PC-9 (cell line): ENCODE measurements around the gene B3GAT3. TPM values are rescaled to one million over a fixed set of nuclear protein-coding genes. Genes with fewer than 3 reads are reported as not detected.
"Not testable (repeated sequence)": the region's sequence is repeated elsewhere in the genome, so short reads cannot be mapped to it uniquely, and the experiment has no call there.

Experiments used
- BruUV-seq: library from RNA; stranded (reverse); fragments of 400-500 nt; replicated peaks from 2 replicates; lab custom pipeline; 2021; lab: Mats Ljungman, UMichigan
- CTCF ChIA-PET: fragments of 300-600 bp; sonication (Branson Sonifier 250); formaldehyde crosslinking; loops from one replicate; lab custom pipeline; 2022; ENCODE audit warnings: antibody characterized with exemption; lab: Charles Lee
- POLR2A ChIA-PET: fragments of 300-600 bp; sonication (Branson Sonifier 250); formaldehyde crosslinking; loops from one replicate; lab custom pipeline; 2022; ENCODE audit warnings: antibody characterized with exemption; ENCODE audit not compliant: unreplicated experiment; lab: Charles Lee
- DNase-seq, 2 experiments: peaks; one replicate each; pipeline versions ENCODE4 v3.0.0 to v3.0.0-alpha.2; 2015 to 2022; ENCODE audit warnings: mixed read lengths in 1 of 2
- H2AFZ ChIP-seq: fragments of 200-600 bp; sonication (generic); 2 replicates; pipeline ENCODE4 v1.8.1; 2017; ENCODE audit warnings: antibody characterized with exemption
- H3F3A ChIP-seq: fragments of 200-600 bp; sonication (generic); 2 replicates; pipeline ENCODE4 v1.8.1; 2017; ENCODE audit warnings: antibody characterized with exemption, mild to moderate bottlenecking, low read depth; ENCODE audit not compliant: insufficient read depth
- H3K27ac ChIP-seq: fragments of 200-600 bp; sonication (generic); 2 replicates; pipeline ENCODE4 v1.6.1; 2016; ENCODE audit warnings: mixed run types
- H3K27me3 ChIP-seq: fragments of 200-600 bp; sonication (generic); 2 replicates; pipeline ENCODE4 v1.6.1; 2016; ENCODE audit warnings: low read depth, mixed run types; ENCODE audit not compliant: insufficient read depth
- H3K36me3 ChIP-seq: fragments of 200-600 bp; sonication (generic); 2 replicates; pipeline ENCODE4 v1.6.1; 2016; ENCODE audit warnings: low read depth, mixed run types
- H3K4me1 ChIP-seq: fragments of 200-600 bp; sonication (generic); replicated peaks from 2 replicates; pipeline ENCODE4 v1.6.1; 2016; ENCODE audit warnings: mixed run types; ENCODE audit not compliant: insufficient read depth
- H3K4me2 ChIP-seq: fragments of 200-600 bp; sonication (generic); 2 replicates; pipeline ENCODE4 v1.6.1; 2017; ENCODE audit warnings: mixed run types
- H3K4me3 ChIP-seq: fragments of 200-600 bp; sonication (generic); 2 replicates; pipeline ENCODE4 v1.6.1; 2016; ENCODE audit warnings: mixed run types
- H3K79me2 ChIP-seq: fragments of 200-600 bp; sonication (generic); 2 replicates; pipeline ENCODE4 v1.6.1; 2017; ENCODE audit warnings: low read depth, mixed run types
- H3K9me2 ChIP-seq: fragments of 200-600 bp; sonication (generic); 2 replicates; pipeline ENCODE4 v1.8.1; 2017; ENCODE audit warnings: mild to moderate bottlenecking; ENCODE audit not compliant: insufficient read depth
- H3K9me3 ChIP-seq: fragments of 200-600 bp; sonication (generic); 2 replicates; pipeline ENCODE4 v1.8.1; 2016; ENCODE audit warnings: low read depth; ENCODE audit not compliant: insufficient read depth
- H4K20me1 ChIP-seq: fragments of 200-600 bp; sonication (generic); 2 replicates; pipeline ENCODE4 v1.8.1; 2017; ENCODE audit not compliant: insufficient read depth
- CTCF ChIP-seq: fragments of 200-600 bp; sonication (generic); conservative IDR thresholded peaks from 2 replicates; pipeline ENCODE4 v1.6.1; 2017; ENCODE audit warnings: mixed run types, antibody characterized with exemption, mild to moderate bottlenecking, moderate library complexity
- EZH2 ChIP-seq: fragments of 200-600 bp; sonication (generic); IDR thresholded peaks from 2 replicates; pipeline ENCODE4 v1.8.0; 2017; ENCODE audit warnings: antibody characterized with exemption, low read depth
- intact Hi-C: fragments of 100-400 bp; cut with micrococcal nuclease; formaldehyde crosslinking; loops from one replicate; pipeline ENCODE4 v1.10.0; 2022; ENCODE audit not compliant: unreplicated experiment
- total RNA-seq: library from RNA; stranded (reverse); gene quantifications from 2 replicates; pipeline ENCODE4 v1.2.3, GENCODE V29; 2021

The B3GAT3 gene
- total RNA-seq, 1 experiment from 2014 or later = 38.9 TPM

- BruUV-seq, H3K9me3 ChIP-seq, H2AFZ ChIP-seq, POLR2A ChIA-PET, H3K9me2 ChIP-seq, DNase-seq, H3K27me3 ChIP-seq, H3K4me3 ChIP-seq: not testable (repeated sequence)
- Histone ChIP-seq H3K36me3 (peaks cover 67% of the 10 kb centered on the region), H3K4me2 (peak overlapping the region; percentile 93; the same call in 1 of the 2 replicates), H3K4me1 (peaks cover 47% of the 10 kb centered on the region), H3F3A (peaks cover 81% of the 10 kb centered on the region), H3K79me2 (peaks cover 93% of the 10 kb centered on the region), H3K27ac (0 out of 2 replicates have a peak overlapping the region, but pooled peaks have one; percentile 86), H4K20me1 (peaks cover 68% of the 10 kb centered on the region)
- intact Hi-C loops = loop anchor here (5.0 kb wide), 1 partner anchor 41 kb away; the partner anchor contains the start of genes EML3 and ROM1
- CTCF ChIA-PET = interaction anchor here (1.9 kb wide), 1 partner anchor 10 kb away, joined by 5 read pairs; no protein-coding TSS in a partner anchor
These were observed 50.9 kb downstream of the B3GAT3 start for GRCh38 chr11:62570903-62571302.

- Histone ChIP-seq H3K9me2 (no peaks in the 10 kb centered on the region), H3K27me3 (no peaks in the 10 kb centered on the region), H3K36me3 (peaks cover 79% of the 10 kb centered on the region), H3K4me3 (no peak overlapping the region), H3K9me3 (no peaks in the 10 kb centered on the region), H3K79me2 (peaks cover 95% of the 10 kb centered on the region), H3K4me2 (no peak overlapping the region), H3F3A (peaks cover 94% of the 10 kb centered on the region), H3K4me1 (peaks cover 45% of the 10 kb centered on the region), H3K27ac (peak overlapping the region; percentile 2; the same call in 1 of the 2 replicates), H2AFZ (no peak overlapping the region), H4K20me1 (peaks cover 81% of the 10 kb centered on the region)
- ChIA-PET CTCF (interaction anchor here (1.9 kb wide), 1 partner anchor 9 kb away, joined by 5 read pairs; no protein-coding TSS in a partner anchor), POLR2A (interaction anchor here (0.6 to 0.9 kb wide), 2 partner anchors 23 to 25 kb away, joined by 3 to 36 read pairs; no protein-coding TSS in a partner anchor)
- no peak for DNase-seq
- no TSS peak for BruUV-seq
- TF ChIP-seq EZH2 (no peak), CTCF (no peak)
- intact Hi-C loops = loop anchor here (5.0 kb wide), 1 partner anchor 43 kb away; the partner anchor contains the start of genes EML3 and ROM1
These were observed 52.2 kb downstream of the B3GAT3 start for GRCh38 chr11:62569611-62570010.

GRCh38 chr11:62567018-62567633 is 54.7 kb downstream of the B3GAT3 start:
- BruUV-seq = no TSS peak
- Histone ChIP-seq H3K9me2 (no peaks in the 10 kb centered on the region), H3K9me3 (no peaks in the 10 kb centered on the region), H3K36me3 (peaks cover 80% of the 10 kb centered on the region), H3K4me3 (no peak overlapping the region), H3K79me2 (peaks cover 92% of the 10 kb centered on the region), H3F3A (peaks cover 99% of the 10 kb centered on the region), H2AFZ (no peak overlapping the region), H3K4me1 (peaks cover 48% of the 10 kb centered on the region), H3K27me3 (no peaks in the 10 kb centered on the region), H3K27ac (no peak overlapping the region), H3K4me2 (no peak overlapping the region), H4K20me1 (peaks cover 94% of the 10 kb centered on the region)
- TF ChIP-seq EZH2 = no peak
- TF ChIP-seq CTCF = no peak
- intact Hi-C loops = no loop called here
- CTCF ChIA-PET = no interaction called here
- no peak for DNase-seq
- POLR2A ChIA-PET = no interaction called here
